ENCODE results near the gene B3GALT4. TPM values are rescaled to one million over a fixed set of nuclear protein-coding genes. Genes with fewer than 3 reads are reported as not detected.
A peak's percentile ranks its signal among the peaks of the same experiment; 100 is the strongest.

B3GALT4 gene
- polyA plus RNA-seq, 4 donors, result 6.9 to 15.4 (median 12.7) TPM

GRCh38 chr6:33312361-33313104 lies 35.6 kb downstream of the B3GALT4 start:
- WGBS, 3 donors, result 3 to 6% (median 4%) methylated on average over 28 to 29 of the region's 29 CpGs
- Histone ChIP-seq H3K4me1 (ENCODE audit: control insufficient read depth in 3 of 3, insufficient read depth in 2 of 3, low read depth in 1 of 3, low read length in 2 of 3) (peaks cover 3 to 29% (median 6%) of the 10 kb centered on the region in 3 donors), H3K4me3 (ENCODE audit: low read depth in 1 of 3, low read length in 3 of 3) (peak overlapping the region; percentile 76 to 95 (median 93)), H3K9me3 (ENCODE audit: control insufficient read depth in 2 of 2, insufficient read depth in 1 of 2, low read depth in 1 of 2, low read length in 1 of 2) (no peaks in the 10 kb centered on the region), H3K27ac (ENCODE audit: low read depth in 1 of 3, low read length in 2 of 3) (peak overlapping the region; percentile 95 to 99 (median 98)), H3K27me3 (ENCODE audit: control insufficient read depth in 3 of 3, insufficient read depth in 3 of 3, low read length in 3 of 3) (no peaks in the 10 kb centered on the region), H3K36me3 (ENCODE audit: control insufficient read depth in 3 of 3, insufficient read depth in 2 of 3, low read depth in 1 of 3, low read length in 3 of 3) (peaks cover 0 to 50% (median 2%) of the 10 kb centered on the region in 3 donors)
- FAIRE-seq (no peak), DNase-seq (peak; percentile 91)

GRCh38 chr6:33313105-33313708 lies 36.3 kb downstream of the B3GALT4 start:
- peak; percentile 47 to 83 for DNase-seq
- 0 to 1% (median 1%) methylated on average over 28 to 33 of the region's 33 CpGs for WGBS, 3 donors
- Histone ChIP-seq H3K36me3 (ENCODE audit: control insufficient read depth in 3 of 3, insufficient read depth in 2 of 3, low read depth in 1 of 3, low read length in 3 of 3) (peaks cover 0 to 48% (median 2%) of the 10 kb centered on the region in 3 donors), H3K9me3 (ENCODE audit: control insufficient read depth in 2 of 2, insufficient read depth in 1 of 2, low read depth in 1 of 2, low read length in 1 of 2) (no peaks in the 10 kb centered on the region), H3K4me1 (ENCODE audit: control insufficient read depth in 3 of 3, insufficient read depth in 2 of 3, low read depth in 1 of 3, low read length in 2 of 3) (peaks cover 3 to 29% (median 6%) of the 10 kb centered on the region in 3 donors), H3K27ac (ENCODE audit: low read depth in 1 of 3, low read length in 2 of 3) (peak overlapping the region; percentile 95 to 99 (median 98)), H3K4me3 (ENCODE audit: low read depth in 1 of 3, low read length in 3 of 3) (peak overlapping the region; percentile 76 to 95 (median 93)), H3K27me3 (ENCODE audit: control insufficient read depth in 3 of 3, insufficient read depth in 3 of 3, low read length in 3 of 3) (no peaks in the 10 kb centered on the region)
- FAIRE-seq, result no peak

- Histone ChIP-seq H3K4me3 (ENCODE audit: low read depth in 1 of 3, low read length in 3 of 3) (peak within 1 kb of the TSS; percentile 76 to 95 (median 93)), H3K4me1 (ENCODE audit: control insufficient read depth in 3 of 3, insufficient read depth in 2 of 3, low read depth in 1 of 3, low read length in 2 of 3) (peaks cover 5 to 35% (median 6%) of the 10 kb centered on the region in 3 donors), H3K27ac (ENCODE audit: low read depth in 1 of 3, low read length in 2 of 3) (peak within 1 kb of the TSS; percentile 95 to 99 (median 98)), H3K27me3 (ENCODE audit: control insufficient read depth in 3 of 3, insufficient read depth in 3 of 3, low read length in 3 of 3) (no peaks in the 10 kb centered on the region), H3K36me3 (ENCODE audit: control insufficient read depth in 3 of 3, insufficient read depth in 2 of 3, low read depth in 1 of 3, low read length in 3 of 3) (peaks cover 0 to 49% (median 2%) of the 10 kb centered on the region in 3 donors), H3K9me3 (ENCODE audit: control insufficient read depth in 2 of 2, insufficient read depth in 1 of 2, low read depth in 1 of 2, low read length in 1 of 2) (no peaks in the 10 kb centered on the region)
- DNase-seq (peak; percentile 77 to 88), FAIRE-seq (no peak)
- 0% methylated on average over 41 to 47 of the region's 47 CpGs for WGBS, 3 donors
Measured at GRCh38 chr6:33313709-33314514, 37.0 kb downstream of the B3GALT4 start, which contains the start of gene TAPBP. Gene TAPBP (minus strand): TSS chr6:33314078. CDS start chr6:33314041, 37 bp downstream.

GRCh38 chr6:33314515-33314942 lies 37.6 kb downstream of the B3GALT4 start:
- Histone ChIP-seq H3K4me3 (ENCODE audit: low read depth in 1 of 3, low read length in 3 of 3) (peak overlapping the region in 2 of 3 donors; percentile 93 to 95), H3K27me3 (ENCODE audit: control insufficient read depth in 3 of 3, insufficient read depth in 3 of 3, low read length in 3 of 3) (no peaks in the 10 kb centered on the region), H3K36me3 (ENCODE audit: control insufficient read depth in 3 of 3, insufficient read depth in 2 of 3, low read depth in 1 of 3, low read length in 3 of 3) (peaks cover 0 to 50% (median 2%) of the 10 kb centered on the region in 3 donors), H3K9me3 (ENCODE audit: control insufficient read depth in 2 of 2, insufficient read depth in 1 of 2, low read depth in 1 of 2, low read length in 1 of 2) (no peaks in the 10 kb centered on the region), H3K27ac (ENCODE audit: low read depth in 1 of 3, low read length in 2 of 3) (peak overlapping the region; percentile 95 to 99 (median 98)), H3K4me1 (ENCODE audit: control insufficient read depth in 3 of 3, insufficient read depth in 2 of 3, low read depth in 1 of 3, low read length in 2 of 3) (peaks cover 5 to 40% (median 6%) of the 10 kb centered on the region in 3 donors)
- peak; percentile 85 to 88 for DNase-seq
- FAIRE-seq, result no peak
- 2 to 3% (median 3%) methylated on average over 10 of the region's 10 CpGs for WGBS, 3 donors

DNA sequence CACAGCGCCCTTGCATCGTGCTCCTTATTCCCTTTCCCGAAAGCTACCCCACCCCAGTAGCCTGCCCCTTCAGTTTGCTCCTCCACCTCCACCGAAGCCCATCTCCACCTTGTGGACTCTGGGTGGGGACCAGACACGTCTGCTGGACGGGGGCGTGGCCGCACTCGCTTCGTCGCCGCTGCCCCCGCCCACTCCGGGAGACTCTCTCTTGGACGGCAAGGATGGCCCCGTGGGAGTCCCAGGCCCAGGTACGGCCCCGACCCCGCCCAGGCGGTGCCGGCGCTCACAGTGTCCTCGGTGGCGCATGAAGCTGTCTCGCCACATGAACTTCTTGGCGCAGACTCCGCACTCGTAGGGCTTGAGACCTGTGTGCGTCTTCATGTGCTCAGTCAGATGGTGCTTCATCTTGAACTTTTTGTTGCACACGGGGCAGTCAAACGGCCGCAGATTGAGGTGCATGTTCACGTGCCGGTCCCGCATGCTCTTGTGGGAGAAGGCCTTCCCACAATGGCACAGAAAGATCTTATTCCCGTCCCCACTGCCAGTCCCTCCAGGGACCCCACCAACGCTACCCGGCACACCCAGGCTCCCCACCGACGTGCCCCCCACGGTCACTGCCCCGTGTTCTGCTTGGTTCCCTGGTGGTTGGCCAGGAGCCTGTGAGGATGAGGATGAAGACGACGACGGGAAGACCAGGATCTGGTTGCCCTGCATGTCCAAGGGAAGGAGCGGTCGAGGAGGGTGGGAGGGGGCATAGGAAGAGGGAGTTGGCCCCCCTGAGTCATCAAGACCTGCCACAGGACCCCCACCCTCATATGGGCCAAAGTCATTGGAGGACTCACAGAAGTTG lies 38.2 kb downstream of the B3GALT4 start:
- Histone ChIP-seq H3K4me3 (ENCODE audit: low read depth in 1 of 3, low read length in 3 of 3) (peak overlapping the region in 2 of 3 donors; percentile 93 to 95), H3K27me3 (ENCODE audit: control insufficient read depth in 3 of 3, insufficient read depth in 3 of 3, low read length in 3 of 3) (no peaks in the 10 kb centered on the region), H3K27ac (ENCODE audit: low read depth in 1 of 3, low read length in 2 of 3) (peak overlapping the region; percentile 95 to 99 (median 98)), H3K36me3 (ENCODE audit: control insufficient read depth in 3 of 3, insufficient read depth in 2 of 3, low read depth in 1 of 3, low read length in 3 of 3) (peaks cover 1 to 51% (median 9%) of the 10 kb centered on the region in 3 donors), H3K9me3 (ENCODE audit: control insufficient read depth in 2 of 2, insufficient read depth in 1 of 2, low read depth in 1 of 2, low read length in 1 of 2) (no peaks in the 10 kb centered on the region), H3K4me1 (ENCODE audit: control insufficient read depth in 3 of 3, insufficient read depth in 2 of 3, low read depth in 1 of 3, low read length in 2 of 3) (peaks cover 5 to 40% (median 6%) of the 10 kb centered on the region in 3 donors)
- FAIRE-seq (no peak), DNase-seq (peak; percentile 76 to 83)
- WGBS, 3 donors, result 31 to 40% (median 32%) methylated on average over 40 to 47 of the region's 47 CpGs

DNA sequence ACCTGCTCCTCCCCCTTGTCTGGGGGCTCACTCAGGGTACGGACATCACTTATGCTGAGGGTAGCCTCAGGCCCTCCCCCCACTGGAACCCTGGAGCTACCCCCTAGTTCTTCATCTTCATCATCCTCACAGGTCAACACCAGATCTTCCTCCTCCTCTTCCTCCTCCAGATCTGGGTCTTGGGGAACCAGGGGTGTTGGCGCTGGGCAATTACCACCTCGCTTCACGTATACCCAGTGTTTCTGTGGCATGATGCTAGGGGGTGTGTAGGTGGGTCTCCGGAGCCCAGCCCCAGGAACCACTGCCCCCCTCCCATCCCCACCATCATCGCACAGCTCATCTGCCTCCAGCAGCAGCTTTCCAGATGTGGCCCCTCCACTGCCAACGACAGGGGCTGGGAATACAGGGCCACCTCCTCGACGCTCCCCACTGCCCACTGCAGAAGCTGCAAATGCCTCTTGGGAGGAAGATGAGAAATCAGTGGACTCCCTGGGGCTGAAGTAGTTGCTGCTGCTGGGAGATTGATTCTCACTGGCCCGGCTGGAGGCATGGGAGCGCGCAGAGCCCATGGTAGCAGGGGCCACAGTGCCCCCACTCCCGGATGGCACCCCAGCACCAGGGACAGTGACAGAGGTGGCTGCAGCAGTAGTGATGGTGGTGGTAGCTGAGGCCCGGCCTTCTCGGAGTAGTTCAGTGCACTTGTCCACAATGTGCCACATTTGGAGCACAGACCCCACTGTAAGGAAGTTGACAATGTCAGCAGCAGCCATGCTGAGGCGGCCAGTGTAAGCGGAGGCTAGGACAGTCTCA lies 39.1 kb downstream of the B3GALT4 start:
- H3K4me3 ChIP-seq (ENCODE audit: low read depth in 1 of 3, low read length in 3 of 3), result no peak overlapping the region
- no peaks in the 10 kb centered on the region for H3K9me3 ChIP-seq (ENCODE audit: control insufficient read depth in 2 of 2, insufficient read depth in 1 of 2, low read depth in 1 of 2, low read length in 1 of 2)
- peaks cover 3 to 52% (median 10%) of the 10 kb centered on the region in 3 donors for H3K36me3 ChIP-seq (ENCODE audit: control insufficient read depth in 3 of 3, insufficient read depth in 2 of 3, low read depth in 1 of 3, low read length in 3 of 3)
- H3K4me1 ChIP-seq (ENCODE audit: control insufficient read depth in 3 of 3, insufficient read depth in 2 of 3, low read depth in 1 of 3, low read length in 2 of 3), result peaks cover 5 to 40% (median 6%) of the 10 kb centered on the region in 3 donors
- H3K27me3 ChIP-seq (ENCODE audit: control insufficient read depth in 3 of 3, insufficient read depth in 3 of 3, low read length in 3 of 3), result no peaks in the 10 kb centered on the region
- WGBS, 3 donors, result 90 to 94% (median 92%) methylated on average over 16 to 17 of the region's 17 CpGs
- FAIRE-seq, result no peak
- H3K27ac ChIP-seq (ENCODE audit: low read depth in 1 of 3, low read length in 2 of 3), result no peak overlapping the region
- no peak for DNase-seq

All from small intestine (tissue), 7 donors.